Smooth muscle cell (in vitro differentiated cells): ENCODE results near the gene SMPX. TPM values are rescaled to one million over a fixed set of nuclear protein-coding genes. Genes with fewer than 3 reads are reported as not detected.

Source experiments
- DNase-seq: peaks from one replicate; lab custom pipeline; 2025; ENCODE audit not compliant: unreplicated experiment; lab: John Stamatoyannopoulos, UW
- H2AFZ ChIP-seq: fragments of 200-600 bp; sonication (generic); 2 replicates; pipeline ENCODE4 v1.6.0; 2016; ENCODE audit warnings: antibody characterized with exemption, low read depth, mild to moderate bottlenecking
- H3F3A ChIP-seq: fragments of 200-600 bp; sonication (generic); 2 replicates; pipeline ENCODE4 v1.6.0; 2017; ENCODE audit warnings: antibody characterized with exemption, low read depth
- H3K27ac ChIP-seq: fragments of 200-600 bp; sonication (generic); 2 replicates; pipeline ENCODE4 v1.5.1; 2016; ENCODE audit warnings: low read depth, mild to moderate bottlenecking
- H3K27me3 ChIP-seq: fragments of 200-600 bp; sonication (generic); 2 replicates; pipeline ENCODE4 v1.6.1; 2016; ENCODE audit warnings: low read depth, mild to moderate bottlenecking
- H3K36me3 ChIP-seq: fragments of 200-600 bp; sonication (generic); 2 replicates; pipeline ENCODE4 v1.5.1; 2016; ENCODE audit warnings: low read depth
- H3K4me1 ChIP-seq: fragments of 200-600 bp; sonication (generic); 2 replicates; pipeline ENCODE4 v1.5.1; 2016; ENCODE audit warnings: low read depth
- H3K4me2 ChIP-seq: fragments of 200-600 bp; sonication (generic); 2 replicates; pipeline ENCODE4 v1.6.0; 2016; ENCODE audit warnings: mild to moderate bottlenecking
- H3K4me3 ChIP-seq: fragments of 200-600 bp; sonication (generic); 2 replicates; pipeline ENCODE4 v1.5.1; 2016; ENCODE audit warnings: mild to moderate bottlenecking
- H3K79me2 ChIP-seq: fragments of 200-600 bp; sonication (generic); 2 replicates; pipeline ENCODE4 v1.6.0; 2016; ENCODE audit warnings: low read depth, mild to moderate bottlenecking
- H3K9ac ChIP-seq: fragments of 200-600 bp; sonication (generic); 2 replicates; pipeline ENCODE4 v1.6.0; 2016; ENCODE audit warnings: low read depth
- H3K9me3 ChIP-seq: fragments of 200-600 bp; sonication (generic); replicated peaks from 2 replicates; pipeline ENCODE4 v1.5.1; 2016; ENCODE audit warnings: low read depth
- H4K20me1 ChIP-seq: fragments of 200-600 bp; sonication (generic); 2 replicates; pipeline ENCODE4 v1.6.0; 2016; ENCODE audit warnings: low read depth
- WGBS: methylation state at CpG from one replicate; pipeline ENCODE4 v1.1.7; 2016; ENCODE audit warnings: low lambda C conversion rate; 5-methylcytosine and 5-hydroxymethylcytosine counted together
- polyA plus RNA-seq: library from polyadenylated mRNA; unstranded; fragments of >200 nt; fragmentation: Nextera tagmentation; extraction: Ambion mirVana; gene quantifications from 2 replicates; pipeline ENCODE4 v1.2.1, GENCODE V29; 2016
- total RNA-seq: library from RNA; depleted of rRNA; stranded (reverse); fragments of >200 nt; gene quantifications from 2 replicates; pipeline ENCODE4 v1.2.3, GENCODE V29; 2014
- TF ChIP-seq, protein P1 (sequence below): fragments of 200-600 bp; sonication (generic); IDR thresholded peaks from 2 replicates; pipeline ENCODE4 v1.5.1; 2017; ENCODE audit warnings: borderline replicate concordance, mild to moderate bottlenecking, antibody characterized with exemption; ENCODE audit not compliant: insufficient read depth, poor library complexity, severe bottlenecking

SMPX gene
- total and polyA plus RNA-seq, 2 experiments from 2014 or later: 0.37 TPM; not detected in 1

GRCh38 chrX:21661316-21661715, 96.6 kb downstream of the SMPX start:
- no peaks in the 10 kb centered on the region for H4K20me1 ChIP-seq
- no peaks in the 10 kb centered on the region for H3K9me3 ChIP-seq
- no peaks in the 10 kb centered on the region for H3K27me3 ChIP-seq
- WGBS: 57% methylated on average over 6 of the region's 6 CpGs
- H3K4me3 ChIP-seq: no peak overlapping the region
- H3K27ac ChIP-seq: no peak overlapping the region
- DNase-seq: no peak
- no peaks in the 10 kb centered on the region for H3K79me2 ChIP-seq
- H3K9ac ChIP-seq: no peak overlapping the region
- no peak overlapping the region for H3K4me2 ChIP-seq
- no peaks in the 10 kb centered on the region for H3K4me1 ChIP-seq
- no peaks in the 10 kb centered on the region for H3F3A ChIP-seq
- no peaks in the 10 kb centered on the region for H3K36me3 ChIP-seq
- no peak overlapping the region for H2AFZ ChIP-seq
- TF ChIP-seq, protein P1, sequence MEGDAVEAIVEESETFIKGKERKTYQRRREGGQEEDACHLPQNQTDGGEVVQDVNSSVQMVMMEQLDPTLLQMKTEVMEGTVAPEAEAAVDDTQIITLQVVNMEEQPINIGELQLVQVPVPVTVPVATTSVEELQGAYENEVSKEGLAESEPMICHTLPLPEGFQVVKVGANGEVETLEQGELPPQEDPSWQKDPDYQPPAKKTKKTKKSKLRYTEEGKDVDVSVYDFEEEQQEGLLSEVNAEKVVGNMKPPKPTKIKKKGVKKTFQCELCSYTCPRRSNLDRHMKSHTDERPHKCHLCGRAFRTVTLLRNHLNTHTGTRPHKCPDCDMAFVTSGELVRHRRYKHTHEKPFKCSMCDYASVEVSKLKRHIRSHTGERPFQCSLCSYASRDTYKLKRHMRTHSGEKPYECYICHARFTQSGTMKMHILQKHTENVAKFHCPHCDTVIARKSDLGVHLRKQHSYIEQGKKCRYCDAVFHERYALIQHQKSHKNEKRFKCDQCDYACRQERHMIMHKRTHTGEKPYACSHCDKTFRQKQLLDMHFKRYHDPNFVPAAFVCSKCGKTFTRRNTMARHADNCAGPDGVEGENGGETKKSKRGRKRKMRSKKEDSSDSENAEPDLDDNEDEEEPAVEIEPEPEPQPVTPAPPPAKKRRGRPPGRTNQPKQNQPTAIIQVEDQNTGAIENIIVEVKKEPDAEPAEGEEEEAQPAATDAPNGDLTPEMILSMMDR: no peak

DNA sequence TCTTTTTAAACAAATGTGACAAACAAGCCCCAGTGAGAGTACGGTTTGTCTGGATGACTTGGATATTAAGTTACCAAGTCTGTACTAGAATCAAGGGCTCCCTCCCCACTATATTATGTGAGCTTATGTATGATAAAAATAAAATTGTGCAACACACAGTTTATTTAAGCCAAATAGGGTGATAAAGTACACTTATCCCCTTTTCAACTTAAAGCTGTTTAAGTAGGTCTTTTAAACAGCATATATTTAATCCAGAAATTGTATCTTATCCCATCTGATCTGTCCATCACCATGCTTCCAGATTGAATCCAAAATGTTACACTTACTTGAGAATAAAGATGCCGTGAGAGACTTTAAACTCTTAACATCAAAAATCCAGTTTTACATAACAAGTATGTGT, 97.8 kb downstream of the SMPX start:
- H3K27me3 ChIP-seq: no peaks in the 10 kb centered on the region
- no peak for DNase-seq
- no peak overlapping the region for H3K4me3 ChIP-seq
- H3F3A ChIP-seq: no peaks in the 10 kb centered on the region
- H3K27ac ChIP-seq: no peak overlapping the region
- H3K9ac ChIP-seq: no peak overlapping the region
- no peaks in the 10 kb centered on the region for H3K9me3 ChIP-seq
- H3K4me2 ChIP-seq: no peak overlapping the region
- H2AFZ ChIP-seq: no peak overlapping the region
- H4K20me1 ChIP-seq: no peaks in the 10 kb centered on the region
- H3K4me1 ChIP-seq: no peaks in the 10 kb centered on the region
- no peaks in the 10 kb centered on the region for H3K36me3 ChIP-seq
- TF ChIP-seq, protein P1: no peak
- 83% methylated on average over 2 of the region's 2 CpGs for WGBS
- no peaks in the 10 kb centered on the region for H3K79me2 ChIP-seq

DNA sequence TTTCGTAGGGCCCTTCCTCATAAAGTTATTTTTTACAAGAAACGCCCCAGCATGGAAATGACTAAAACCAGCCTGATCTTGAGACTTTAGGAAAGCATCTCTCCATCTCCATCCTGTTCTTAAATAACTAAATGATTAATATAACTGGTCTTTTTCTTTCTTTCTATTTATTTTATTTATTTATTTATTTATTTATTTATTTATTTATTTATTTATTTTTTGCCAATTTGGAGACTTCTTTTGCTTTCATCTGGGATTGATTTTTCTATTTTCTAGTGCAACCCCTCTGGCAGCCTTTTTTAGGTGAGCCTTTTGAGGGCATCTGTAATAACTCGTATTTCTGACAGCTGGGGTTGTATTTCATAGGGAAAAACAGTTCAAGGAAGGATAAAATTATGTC, 98.6 kb downstream of the SMPX start:
- no peak overlapping the region for H3K4me2 ChIP-seq
- WGBS: 73% methylated on average over 3 of the region's 3 CpGs
- H3K27me3 ChIP-seq: no peaks in the 10 kb centered on the region
- H3K9ac ChIP-seq: no peak overlapping the region
- H3K79me2 ChIP-seq: no peaks in the 10 kb centered on the region
- H2AFZ ChIP-seq: no peak overlapping the region
- H4K20me1 ChIP-seq: no peaks in the 10 kb centered on the region
- TF ChIP-seq, protein P1: no peak
- H3K36me3 ChIP-seq: no peaks in the 10 kb centered on the region
- no peaks in the 10 kb centered on the region for H3F3A ChIP-seq
- H3K4me3 ChIP-seq: no peak overlapping the region
- no peak overlapping the region for H3K27ac ChIP-seq
- DNase-seq: no peak
- H3K9me3 ChIP-seq: no peaks in the 10 kb centered on the region
- H3K4me1 ChIP-seq: no peaks in the 10 kb centered on the region

- Histone ChIP-seq H4K20me1 (no peaks in the 10 kb centered on the region), H3K27me3 (no peaks in the 10 kb centered on the region), H3K9me3 (no peaks in the 10 kb centered on the region), H3K9ac (no peak overlapping the region), H3K27ac (no peak overlapping the region), H3F3A (no peaks in the 10 kb centered on the region), H3K4me3 (no peak overlapping the region), H3K4me1 (no peaks in the 10 kb centered on the region), H3K36me3 (no peaks in the 10 kb centered on the region), H3K4me2 (no peak overlapping the region), H2AFZ (no peak overlapping the region), H3K79me2 (no peaks in the 10 kb centered on the region)
- WGBS: 89% methylated on average over 22 of the region's 23 CpGs
- TF ChIP-seq, protein P1: no peak
- DNase-seq: no peak
Measured at GRCh38 chrX:21658746-21659145, 99.2 kb downstream of the SMPX start.
